K562 (cell line): Measurements from ENCODE around the gene CDK4. TPM values are rescaled to one million over a fixed set of nuclear protein-coding genes. Genes with fewer than 3 reads are reported as not detected.

ENCODE experiments used
- ARNT ChIP-seq, 2 experiments: fragments of 450-650 bp; IDR thresholded peaks; 2 replicates each; pipeline ENCODE4 v1.6.1; 2016; ENCODE audit warnings: mild to moderate bottlenecking in 1 of 2
- HDAC6 ChIP-seq: IDR thresholded peaks from 2 replicates; pipeline ENCODE4 v1.6.1; 2012; ENCODE audit warnings: low read depth, mild to moderate bottlenecking, control low read depth, inconsistent platforms, low read length, moderate library complexity
- HDAC8 ChIP-seq: fragments of 450-650 bp; IDR thresholded peaks from 2 replicates; pipeline ENCODE4 v1.6.1; 2016; ENCODE audit warnings: mild to moderate bottlenecking, missing genetic modification characterization, moderate library complexity, missing compliant biosample characterization
- MAFG ChIP-seq: fragments of 450-650 bp; conservative IDR thresholded peaks from 2 replicates; pipeline ENCODE4 v1.6.1; 2016; ENCODE audit warnings: missing genetic modification characterization, missing compliant biosample characterization
- MCM3 ChIP-seq: fragments of 450-650 bp; IDR thresholded peaks from 2 replicates; pipeline ENCODE4 v1.6.1; 2016
- NCOR1 ChIP-seq: fragments of 450-650 bp; IDR thresholded peaks from 2 replicates; pipeline ENCODE4 v1.6.1; 2016; ENCODE audit warnings: mild to moderate bottlenecking, moderate library complexity
- NFXL1 ChIP-seq: fragments of 450-650 bp; formaldehyde crosslinking; IDR thresholded peaks from 2 replicates; pipeline ENCODE4 v1.4.0; 2021; ENCODE audit warnings: mild to moderate bottlenecking
- NFYB ChIP-seq: IDR thresholded peaks from 2 replicates; pipeline ENCODE4 v1.6.1; 2011; ENCODE audit warnings: mild to moderate bottlenecking, moderate library complexity; ENCODE audit not compliant: insufficient read length; ENCODE audit errors: extremely low read depth
- ZNF444 ChIP-seq: fragments of 250-450 bp; sonication (Bioruptor Pico); IDR thresholded peaks from 2 replicates; pipeline ENCODE4 v1.4.0; 2020; ENCODE audit warnings: mild to moderate bottlenecking, moderate library complexity
- ZNF668 ChIP-seq: fragments of 250-450 bp; sonication (Bioruptor Pico); IDR thresholded peaks from 2 replicates; pipeline ENCODE4 v1.8.0; 2022; ENCODE audit warnings: mild to moderate bottlenecking, inconsistent platforms
- polyA plus RNA-seq, 8 experiments: library from polyadenylated mRNA; depleted of rRNA in 4 of 8; stranded (reverse) in 5 of 8; unstranded in 3 of 8; fragments of >200 nt; fragmentation: Nextera tagmentation in 2 of 8; fragmentation: Illumina TruSeq in 1 of 8; extraction: Ambion mirVana in 2 of 8; extraction: Trizol in 1 of 8; gene quantifications; 2 replicates each; pipeline versions ENCODE4 v1.2.1 to v1.2.3, GENCODE V29; 2011 to 2014; ENCODE audit warnings: inconsistent platforms in 1 of 8, missing spikeins in 1 of 8
- total RNA-seq, 7 experiments: library from RNA; depleted of rRNA in 6 of 7; stranded (reverse); fragments of >200 nt in 6 of 7; fragmentation: Illumina TruSeq in 2 of 7; extraction: Trizol in 2 of 7; gene quantifications; 2 replicates each; pipeline versions ENCODE4 v1.2.1 to v1.2.3, GENCODE V29; 2011 to 2021; ENCODE audit warnings: low replicate concordance in 1 of 7
- TF ChIP-seq, protein P1 (sequence below): sonication (generic); formaldehyde crosslinking; IDR thresholded peaks from 2 replicates; pipeline ENCODE4 v1.8.1; 2023; ENCODE audit warnings: mild to moderate bottlenecking, missing genetic modification reagents, moderate library complexity
- TF ChIP-seq, protein P2 (sequence below): sonication (generic); formaldehyde crosslinking; IDR thresholded peaks from 2 replicates; pipeline ENCODE4 v1.8.1; 2023; ENCODE audit warnings: mild to moderate bottlenecking, missing genetic modification reagents
- TF ChIP-seq, protein P3 (sequence below), 2 experiments: fragments of 450-650 bp; IDR thresholded peaks; 2 replicates each; pipeline ENCODE4 v1.6.1; 2016
- TF ChIP-seq, protein P4 (sequence below): fragments of 200-600 bp; sonication (generic); IDR thresholded peaks from one replicate; pipeline ENCODE4 v1.6.1; 2012; ENCODE audit warnings: mild to moderate bottlenecking, low read depth, low read length, inconsistent platforms

Gene CDK4
- total and polyA plus RNA-seq, 9 of the 15 experiments (the other 6 are each of a cell fraction or from before 2014, with no cell fraction given), result 37.8 to 436 (median 238) TPM

DNA sequence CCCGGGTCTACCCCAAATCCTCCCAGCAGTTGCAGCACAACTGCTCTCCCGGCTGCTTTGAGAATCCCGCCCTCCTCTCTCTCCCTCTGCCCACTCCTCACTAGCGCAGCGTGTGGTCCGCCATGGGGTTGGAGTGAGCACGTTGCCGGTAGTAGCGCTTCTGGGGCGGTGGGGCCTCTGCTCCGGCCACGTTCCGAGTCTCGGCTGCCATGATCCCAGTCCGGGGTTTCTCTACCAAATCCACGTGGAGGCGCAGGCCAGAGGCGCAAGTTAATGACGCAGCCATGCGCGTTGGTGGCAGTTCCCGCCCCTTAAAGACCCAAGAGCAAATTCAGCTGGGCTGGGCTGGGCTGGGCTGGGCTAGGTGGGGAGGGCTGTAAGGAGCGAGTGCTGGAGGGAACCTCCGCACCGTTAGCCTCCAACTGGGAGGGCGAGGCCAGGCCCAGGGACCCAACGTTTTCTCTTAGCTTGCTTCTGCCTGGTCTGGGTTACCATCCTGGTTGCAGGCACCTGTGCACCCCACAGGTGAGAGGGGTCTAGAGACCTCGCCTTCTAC, 19.8 kb upstream of the CDK4 start, which contains the start of gene METTL1 (continued):
- TF ChIP-seq MAFG (tag), result no peak
- TF ChIP-seq ZNF444 (CRISPR knock-in tag), result no peak
- no peak for TF ChIP-seq ZNF668
- TF ChIP-seq NCOR1, result peak; percentile 18; the same call in 1 of the 2 replicates
- no peak for TF ChIP-seq NFYB
- no peak for TF ChIP-seq NFXL1 (CRISPR knock-in tag)
- TF ChIP-seq, protein P1, sequence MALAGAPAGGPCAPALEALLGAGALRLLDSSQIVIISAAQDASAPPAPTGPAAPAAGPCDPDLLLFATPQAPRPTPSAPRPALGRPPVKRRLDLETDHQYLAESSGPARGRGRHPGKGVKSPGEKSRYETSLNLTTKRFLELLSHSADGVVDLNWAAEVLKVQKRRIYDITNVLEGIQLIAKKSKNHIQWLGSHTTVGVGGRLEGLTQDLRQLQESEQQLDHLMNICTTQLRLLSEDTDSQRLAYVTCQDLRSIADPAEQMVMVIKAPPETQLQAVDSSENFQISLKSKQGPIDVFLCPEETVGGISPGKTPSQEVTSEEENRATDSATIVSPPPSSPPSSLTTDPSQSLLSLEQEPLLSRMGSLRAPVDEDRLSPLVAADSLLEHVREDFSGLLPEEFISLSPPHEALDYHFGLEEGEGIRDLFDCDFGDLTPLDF (CRISPR knock-in tag), result peak; percentile 96
- TF ChIP-seq, protein P2, sequence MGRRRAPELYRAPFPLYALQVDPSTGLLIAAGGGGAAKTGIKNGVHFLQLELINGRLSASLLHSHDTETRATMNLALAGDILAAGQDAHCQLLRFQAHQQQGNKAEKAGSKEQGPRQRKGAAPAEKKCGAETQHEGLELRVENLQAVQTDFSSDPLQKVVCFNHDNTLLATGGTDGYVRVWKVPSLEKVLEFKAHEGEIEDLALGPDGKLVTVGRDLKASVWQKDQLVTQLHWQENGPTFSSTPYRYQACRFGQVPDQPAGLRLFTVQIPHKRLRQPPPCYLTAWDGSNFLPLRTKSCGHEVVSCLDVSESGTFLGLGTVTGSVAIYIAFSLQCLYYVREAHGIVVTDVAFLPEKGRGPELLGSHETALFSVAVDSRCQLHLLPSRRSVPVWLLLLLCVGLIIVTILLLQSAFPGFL (CRISPR knock-in tag), result no peak; the same call in 1 of the 2 replicates
- TF ChIP-seq, protein P3, sequence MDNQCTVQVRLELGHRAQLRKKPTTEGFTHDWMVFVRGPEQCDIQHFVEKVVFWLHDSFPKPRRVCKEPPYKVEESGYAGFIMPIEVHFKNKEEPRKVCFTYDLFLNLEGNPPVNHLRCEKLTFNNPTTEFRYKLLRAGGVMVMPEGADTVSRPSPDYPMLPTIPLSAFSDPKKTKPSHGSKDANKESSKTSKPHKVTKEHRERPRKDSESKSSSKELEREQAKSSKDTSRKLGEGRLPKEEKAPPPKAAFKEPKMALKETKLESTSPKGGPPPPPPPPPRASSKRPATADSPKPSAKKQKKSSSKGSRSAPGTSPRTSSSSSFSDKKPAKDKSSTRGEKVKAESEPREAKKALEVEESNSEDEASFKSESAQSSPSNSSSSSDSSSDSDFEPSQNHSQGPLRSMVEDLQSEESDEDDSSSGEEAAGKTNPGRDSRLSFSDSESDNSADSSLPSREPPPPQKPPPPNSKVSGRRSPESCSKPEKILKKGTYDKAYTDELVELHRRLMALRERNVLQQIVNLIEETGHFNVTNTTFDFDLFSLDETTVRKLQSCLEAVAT (IDR thresholded peaks at IDR 0.05), result peak in 1 of 2 experiments; percentile 1; a peak in 1 of 4 replicates
- TF ChIP-seq HDAC8, result 0 out of 2 replicates have a peak, but pooled peaks have one; percentile 23
- TF ChIP-seq HDAC6, result no peak
- TF ChIP-seq ARNT (IDR thresholded peaks at IDR 0.05), result no peak; a peak in 1 of 4 replicates
- no peak for TF ChIP-seq MCM3
- TF ChIP-seq, protein P4, sequence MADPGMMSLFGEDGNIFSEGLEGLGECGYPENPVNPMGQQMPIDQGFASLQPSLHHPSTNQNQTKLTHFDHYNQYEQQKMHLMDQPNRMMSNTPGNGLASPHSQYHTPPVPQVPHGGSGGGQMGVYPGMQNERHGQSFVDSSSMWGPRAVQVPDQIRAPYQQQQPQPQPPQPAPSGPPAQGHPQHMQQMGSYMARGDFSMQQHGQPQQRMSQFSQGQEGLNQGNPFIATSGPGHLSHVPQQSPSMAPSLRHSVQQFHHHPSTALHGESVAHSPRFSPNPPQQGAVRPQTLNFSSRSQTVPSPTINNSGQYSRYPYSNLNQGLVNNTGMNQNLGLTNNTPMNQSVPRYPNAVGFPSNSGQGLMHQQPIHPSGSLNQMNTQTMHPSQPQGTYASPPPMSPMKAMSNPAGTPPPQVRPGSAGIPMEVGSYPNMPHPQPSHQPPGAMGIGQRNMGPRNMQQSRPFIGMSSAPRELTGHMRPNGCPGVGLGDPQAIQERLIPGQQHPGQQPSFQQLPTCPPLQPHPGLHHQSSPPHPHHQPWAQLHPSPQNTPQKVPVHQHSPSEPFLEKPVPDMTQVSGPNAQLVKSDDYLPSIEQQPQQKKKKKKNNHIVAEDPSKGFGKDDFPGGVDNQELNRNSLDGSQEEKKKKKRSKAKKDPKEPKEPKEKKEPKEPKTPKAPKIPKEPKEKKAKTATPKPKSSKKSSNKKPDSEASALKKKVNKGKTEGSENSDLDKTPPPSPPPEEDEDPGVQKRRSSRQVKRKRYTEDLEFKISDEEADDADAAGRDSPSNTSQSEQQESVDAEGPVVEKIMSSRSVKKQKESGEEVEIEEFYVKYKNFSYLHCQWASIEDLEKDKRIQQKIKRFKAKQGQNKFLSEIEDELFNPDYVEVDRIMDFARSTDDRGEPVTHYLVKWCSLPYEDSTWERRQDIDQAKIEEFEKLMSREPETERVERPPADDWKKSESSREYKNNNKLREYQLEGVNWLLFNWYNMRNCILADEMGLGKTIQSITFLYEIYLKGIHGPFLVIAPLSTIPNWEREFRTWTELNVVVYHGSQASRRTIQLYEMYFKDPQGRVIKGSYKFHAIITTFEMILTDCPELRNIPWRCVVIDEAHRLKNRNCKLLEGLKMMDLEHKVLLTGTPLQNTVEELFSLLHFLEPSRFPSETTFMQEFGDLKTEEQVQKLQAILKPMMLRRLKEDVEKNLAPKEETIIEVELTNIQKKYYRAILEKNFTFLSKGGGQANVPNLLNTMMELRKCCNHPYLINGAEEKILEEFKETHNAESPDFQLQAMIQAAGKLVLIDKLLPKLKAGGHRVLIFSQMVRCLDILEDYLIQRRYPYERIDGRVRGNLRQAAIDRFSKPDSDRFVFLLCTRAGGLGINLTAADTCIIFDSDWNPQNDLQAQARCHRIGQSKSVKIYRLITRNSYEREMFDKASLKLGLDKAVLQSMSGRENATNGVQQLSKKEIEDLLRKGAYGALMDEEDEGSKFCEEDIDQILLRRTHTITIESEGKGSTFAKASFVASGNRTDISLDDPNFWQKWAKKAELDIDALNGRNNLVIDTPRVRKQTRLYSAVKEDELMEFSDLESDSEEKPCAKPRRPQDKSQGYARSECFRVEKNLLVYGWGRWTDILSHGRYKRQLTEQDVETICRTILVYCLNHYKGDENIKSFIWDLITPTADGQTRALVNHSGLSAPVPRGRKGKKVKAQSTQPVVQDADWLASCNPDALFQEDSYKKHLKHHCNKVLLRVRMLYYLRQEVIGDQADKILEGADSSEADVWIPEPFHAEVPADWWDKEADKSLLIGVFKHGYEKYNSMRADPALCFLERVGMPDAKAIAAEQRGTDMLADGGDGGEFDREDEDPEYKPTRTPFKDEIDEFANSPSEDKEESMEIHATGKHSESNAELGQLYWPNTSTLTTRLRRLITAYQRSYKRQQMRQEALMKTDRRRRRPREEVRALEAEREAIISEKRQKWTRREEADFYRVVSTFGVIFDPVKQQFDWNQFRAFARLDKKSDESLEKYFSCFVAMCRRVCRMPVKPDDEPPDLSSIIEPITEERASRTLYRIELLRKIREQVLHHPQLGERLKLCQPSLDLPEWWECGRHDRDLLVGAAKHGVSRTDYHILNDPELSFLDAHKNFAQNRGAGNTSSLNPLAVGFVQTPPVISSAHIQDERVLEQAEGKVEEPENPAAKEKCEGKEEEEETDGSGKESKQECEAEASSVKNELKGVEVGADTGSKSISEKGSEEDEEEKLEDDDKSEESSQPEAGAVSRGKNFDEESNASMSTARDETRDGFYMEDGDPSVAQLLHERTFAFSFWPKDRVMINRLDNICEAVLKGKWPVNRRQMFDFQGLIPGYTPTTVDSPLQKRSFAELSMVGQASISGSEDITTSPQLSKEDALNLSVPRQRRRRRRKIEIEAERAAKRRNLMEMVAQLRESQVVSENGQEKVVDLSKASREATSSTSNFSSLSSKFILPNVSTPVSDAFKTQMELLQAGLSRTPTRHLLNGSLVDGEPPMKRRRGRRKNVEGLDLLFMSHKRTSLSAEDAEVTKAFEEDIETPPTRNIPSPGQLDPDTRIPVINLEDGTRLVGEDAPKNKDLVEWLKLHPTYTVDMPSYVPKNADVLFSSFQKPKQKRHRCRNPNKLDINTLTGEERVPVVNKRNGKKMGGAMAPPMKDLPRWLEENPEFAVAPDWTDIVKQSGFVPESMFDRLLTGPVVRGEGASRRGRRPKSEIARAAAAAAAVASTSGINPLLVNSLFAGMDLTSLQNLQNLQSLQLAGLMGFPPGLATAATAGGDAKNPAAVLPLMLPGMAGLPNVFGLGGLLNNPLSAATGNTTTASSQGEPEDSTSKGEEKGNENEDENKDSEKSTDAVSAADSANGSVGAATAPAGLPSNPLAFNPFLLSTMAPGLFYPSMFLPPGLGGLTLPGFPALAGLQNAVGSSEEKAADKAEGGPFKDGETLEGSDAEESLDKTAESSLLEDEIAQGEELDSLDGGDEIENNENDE, result no peak
